HEK293T (cell line): ENCODE measurements around the gene LCE1D.

Source experiments
- CTCF ChIA-PET: fragments of 350-600 bp; formaldehyde crosslinking; extraction: SDS; loops from one replicate; lab custom pipeline; 2021; ENCODE audit warnings: antibody characterized with exemption, inconsistent platforms; lab: Yijun Ruan, JAX
- POLR2A ChIA-PET: fragments of 350-600 bp; formaldehyde crosslinking; extraction: SDS; loops from one replicate; lab custom pipeline; 2020; ENCODE audit warnings: antibody characterized with exemption, inconsistent platforms; lab: Yijun Ruan, JAX
- DNase-seq: peaks from one replicate; pipeline ENCODE4 v3.0.0; 2012; ENCODE audit warnings: mixed read lengths; ENCODE audit errors: extremely low spot score
- ARNT ChIP-seq: fragments of 450-650 bp; IDR thresholded peaks from 2 replicates; pipeline ENCODE4 v1.6.1; 2017; ENCODE audit warnings: mild to moderate bottlenecking
- BHLHE40 ChIP-seq: fragments of 450-650 bp; IDR thresholded peaks from 2 replicates; pipeline ENCODE4 v1.6.1; 2016; ENCODE audit warnings: mild to moderate bottlenecking, moderate library complexity, borderline replicate concordance
- CTBP1 ChIP-seq: fragments of 450-650 bp; IDR thresholded peaks from 2 replicates; pipeline ENCODE4 v1.6.1; 2016; ENCODE audit warnings: borderline replicate concordance
- ELF4 ChIP-seq: fragments of 450-650 bp; IDR thresholded peaks from 2 replicates; pipeline ENCODE4 v1.6.1; 2017; ENCODE audit warnings: antibody characterized with exemption
- FOXA1 ChIP-seq: fragments of 450-650 bp; IDR thresholded peaks from 2 replicates; pipeline ENCODE4 v1.6.1; 2016; ENCODE audit warnings: mild to moderate bottlenecking
- FOXK2 ChIP-seq: fragments of 450-650 bp; IDR thresholded peaks from 2 replicates; pipeline ENCODE4 v1.6.1; 2016; ENCODE audit warnings: mild to moderate bottlenecking
- FOXM1 ChIP-seq: fragments of 450-650 bp; IDR thresholded peaks from 2 replicates; pipeline ENCODE4 v1.6.1; 2017; ENCODE audit warnings: mild to moderate bottlenecking, borderline replicate concordance
- HDGF ChIP-seq: fragments of 450-650 bp; IDR thresholded peaks from 2 replicates; pipeline ENCODE4 v1.6.1; 2017; ENCODE audit warnings: antibody characterized with exemption, borderline replicate concordance
- L3MBTL2 ChIP-seq: fragments of 450-650 bp; conservative IDR thresholded peaks from 2 replicates; pipeline ENCODE4 v1.6.1; 2016; ENCODE audit warnings: mild to moderate bottlenecking
- LEF1 ChIP-seq: fragments of 450-650 bp; IDR thresholded peaks from 2 replicates; pipeline ENCODE4 v1.6.1; 2017; ENCODE audit warnings: mild to moderate bottlenecking, borderline replicate concordance
- NFRKB ChIP-seq: fragments of 450-650 bp; IDR thresholded peaks from 2 replicates; pipeline ENCODE4 v1.6.1; 2016; ENCODE audit warnings: mild to moderate bottlenecking, moderate library complexity
- PKNOX1 ChIP-seq: fragments of 450-650 bp; IDR thresholded peaks from 2 replicates; pipeline ENCODE4 v1.6.1; 2016
- SP1 ChIP-seq: fragments of 450-650 bp; IDR thresholded peaks from 2 replicates; pipeline ENCODE4 v1.6.1; 2017
- SUZ12 ChIP-seq: fragments of 450-650 bp; IDR thresholded peaks from 2 replicates; pipeline ENCODE4 v1.6.1; 2016; ENCODE audit warnings: mild to moderate bottlenecking
- TARDBP ChIP-seq: fragments of 450-650 bp; IDR thresholded peaks from 2 replicates; pipeline ENCODE4 v1.6.1; 2016
- ZNF384 ChIP-seq: fragments of 450-650 bp; IDR thresholded peaks from 2 replicates; pipeline ENCODE4 v1.6.1; 2016

The LCE1D gene

GRCh38 chr1:152758636-152759035, 37.9 kb upstream of the LCE1D start:
- no peak for TF ChIP-seq SP1
- no peak for TF ChIP-seq FOXM1
- TF ChIP-seq FOXK2: no peak
- no peak for TF ChIP-seq CTBP1
- no peak for TF ChIP-seq SUZ12
- TF ChIP-seq ARNT: no peak
- TF ChIP-seq ZNF384: no peak
- no peak for TF ChIP-seq PKNOX1
- TF ChIP-seq HDGF: no peak
- no peak for TF ChIP-seq FOXA1
- no peak for TF ChIP-seq BHLHE40
- TF ChIP-seq TARDBP: no peak
- TF ChIP-seq L3MBTL2: no peak
- TF ChIP-seq ELF4: no peak
- no peak for TF ChIP-seq NFRKB
- TF ChIP-seq LEF1: no peak
- CTCF ChIA-PET: no interaction called here
- POLR2A ChIA-PET: no interaction called here
- no peak for DNase-seq

- ChIA-PET POLR2A (no interaction called here), CTCF (no interaction called here)
- TF ChIP-seq NFRKB (no peak), SP1 (no peak), LEF1 (no peak), BHLHE40 (no peak), FOXA1 (no peak), TARDBP (no peak), ARNT (no peak), PKNOX1 (no peak), HDGF (no peak), CTBP1 (no peak), FOXM1 (no peak), SUZ12 (no peak), FOXK2 (no peak), ZNF384 (no peak), ELF4 (no peak), L3MBTL2 (no peak)
- no peak for DNase-seq
Observed at GRCh38 chr1:152759453-152760173, 36.9 kb upstream of the LCE1D start.

GRCh38 chr1:152760551-152761190, 35.9 kb upstream of the LCE1D start:
- ChIA-PET POLR2A (no interaction called here), CTCF (no interaction called here)
- no peak for TF ChIP-seq NFRKB
- no peak for TF ChIP-seq HDGF
- TF ChIP-seq LEF1: no peak
- TF ChIP-seq ELF4: no peak
- DNase-seq: no peak

GRCh38 chr1:152761609-152762213, 34.8 kb upstream of the LCE1D start:
- TF ChIP-seq TARDBP: no peak
- TF ChIP-seq LEF1: no peak
- no peak for TF ChIP-seq PKNOX1
- TF ChIP-seq SP1: no peak
- no peak for TF ChIP-seq BHLHE40
- no peak for TF ChIP-seq FOXM1
- no peak for TF ChIP-seq L3MBTL2
- TF ChIP-seq ZNF384: no peak
- no peak for TF ChIP-seq CTBP1
- no peak for TF ChIP-seq ARNT
- no peak for TF ChIP-seq SUZ12
- TF ChIP-seq ELF4: no peak
- TF ChIP-seq NFRKB: no peak
- no peak for TF ChIP-seq HDGF
- no peak for TF ChIP-seq FOXK2
- TF ChIP-seq FOXA1: no peak
- ChIA-PET CTCF (interaction anchor here (0.6 kb wide), 1 partner anchor 207 kb away, joined by 3 read pairs; no protein-coding TSS in a partner anchor), POLR2A (no interaction called here)
- DNase-seq: no peak

- TF ChIP-seq L3MBTL2 (no peak), BHLHE40 (no peak), FOXM1 (no peak), CTBP1 (no peak), ELF4 (no peak), ARNT (no peak), TARDBP (no peak), PKNOX1 (no peak), ZNF384 (no peak), HDGF (no peak), NFRKB (no peak), FOXK2 (no peak), SUZ12 (no peak), FOXA1 (no peak), SP1 (no peak), LEF1 (no peak)
- no peak for DNase-seq
- CTCF ChIA-PET: interaction anchor here (0.6 kb wide), 1 partner anchor 143 kb away, joined by 3 read pairs; no protein-coding TSS in a partner anchor
- POLR2A ChIA-PET: no interaction called here
Observed at GRCh38 chr1:152768847-152769533, 27.5 kb upstream of the LCE1D start.
